GM18873 (cell line): ENCODE results near the gene NEO1.

Source experiments
- ATAC-seq: cut with Tn5 transposase; IDR thresholded peaks from one replicate; pipeline ENCODE4 v1.9.1; 2021; ENCODE audit warnings: mild to moderate bottlenecking, moderate library complexity, moderate number of reproducible peaks; ENCODE audit not compliant: unreplicated experiment, low FRiP score

The NEO1 gene

GRCh38 chr15:73325191-73325861, 273.1 kb downstream of the NEO1 start:
- no peak for ATAC-seq

GRCh38 chr15:73326157-73326556, 273.9 kb downstream of the NEO1 start:
- ATAC-seq: no peak

GRCh38 chr15:73328149-73328820, 276.0 kb downstream of the NEO1 start:
- no peak for ATAC-seq

- no peak for ATAC-seq
Observed at GRCh38 chr15:73328981-73329380, 276.7 kb downstream of the NEO1 start.

- ATAC-seq: no peak
Observed at GRCh38 chr15:73329501-73330200, 277.4 kb downstream of the NEO1 start.

- no peak for ATAC-seq
Observed at GRCh38 chr15:73330206-73331051, 278.2 kb downstream of the NEO1 start.

GRCh38 chr15:73331501-73331900, 279.2 kb downstream of the NEO1 start:
- no peak for ATAC-seq

GRCh38 chr15:73331991-73332925, 280.0 kb downstream of the NEO1 start:
- ATAC-seq: no peak

GRCh38 chr15:73333001-73333400, 280.7 kb downstream of the NEO1 start:
- ATAC-seq: no peak

GRCh38 chr15:73334086-73334485, 281.8 kb downstream of the NEO1 start:
- ATAC-seq: no peak

- no peak for ATAC-seq
Observed at GRCh38 chr15:73335026-73335425, 282.8 kb downstream of the NEO1 start.

- no peak for ATAC-seq
Observed at GRCh38 chr15:73335471-73335870, 283.2 kb downstream of the NEO1 start.

GRCh38 chr15:73336756-73337155, 284.5 kb downstream of the NEO1 start:
- no peak for ATAC-seq

GRCh38 chr15:73337187-73337586, 284.9 kb downstream of the NEO1 start:
- no peak for ATAC-seq

GRCh38 chr15:73338058-73338457, 285.8 kb downstream of the NEO1 start:
- ATAC-seq: no peak

- ATAC-seq: no peak
Observed at GRCh38 chr15:73338606-73339374, 286.5 kb downstream of the NEO1 start.

- no peak for ATAC-seq
Observed at GRCh38 chr15:73340502-73341192, 288.4 kb downstream of the NEO1 start.

GRCh38 chr15:73341886-73342600, 289.8 kb downstream of the NEO1 start:
- ATAC-seq: no peak
